Measurements from ENCODE around the gene FAXC.
A peak's percentile ranks its signal among the peaks of the same experiment; 100 is the strongest.
"Not testable (repeated sequence)": the region's sequence is repeated elsewhere in the genome, so short reads cannot be mapped to it uniquely, and the experiment has no call there.

Gene FAXC

GRCh38 chr6:99285881-99286280, 63.6 kb downstream of the FAXC start:
- DNase-seq (ENCODE audit: low spot score), result no peak

GRCh38 chr6:99282479-99283062, 66.9 kb downstream of the FAXC start:
- DNase-seq (ENCODE audit: low spot score), result peak; percentile 40

- no peak for DNase-seq (ENCODE audit: low spot score)
Measured at GRCh38 chr6:99276747-99277146, 72.7 kb downstream of the FAXC start.

- DNase-seq (ENCODE audit: low spot score), result no peak
Measured at GRCh38 chr6:99270826-99271225, 78.6 kb downstream of the FAXC start.

GRCh38 chr6:99270030-99270429, 79.4 kb downstream of the FAXC start:
- no peak for DNase-seq (ENCODE audit: low spot score)

- no peak for DNase-seq (ENCODE audit: low spot score)
Measured at GRCh38 chr6:99269207-99269606, 80.3 kb downstream of the FAXC start.

GRCh38 chr6:99266996-99267395, 82.5 kb downstream of the FAXC start:
- not testable (repeated sequence) for DNase-seq (ENCODE audit: low spot score)

- not testable (repeated sequence) for DNase-seq (ENCODE audit: low spot score)
Measured at GRCh38 chr6:99265447-99265846, 84.0 kb downstream of the FAXC start.

GRCh38 chr6:99254616-99255550, 94.6 kb downstream of the FAXC start:
- DNase-seq (ENCODE audit: low spot score), result no peak

GRCh38 chr6:99253271-99253670, 96.2 kb downstream of the FAXC start:
- no peak for DNase-seq (ENCODE audit: low spot score)

- no peak for DNase-seq (ENCODE audit: low spot score)
Measured at GRCh38 chr6:99252421-99252820, 97.1 kb downstream of the FAXC start.

GRCh38 chr6:99250476-99250875, 99.0 kb downstream of the FAXC start:
- no peak for DNase-seq (ENCODE audit: low spot score)

GRCh38 chr6:99246602-99247001, 102.9 kb downstream of the FAXC start:
- no peak for DNase-seq (ENCODE audit: low spot score)

- DNase-seq (ENCODE audit: low spot score), result peak; percentile 72
Measured at GRCh38 chr6:99241905-99242534, 107.5 kb downstream of the FAXC start.

- no peak for DNase-seq (ENCODE audit: low spot score)
Measured at GRCh38 chr6:99236010-99236409, 113.5 kb downstream of the FAXC start.

GRCh38 chr6:99233219-99233618, 116.3 kb downstream of the FAXC start:
- no peak for DNase-seq (ENCODE audit: low spot score)

GRCh38 chr6:99232056-99232455, 117.4 kb downstream of the FAXC start:
- DNase-seq (ENCODE audit: low spot score), result no peak

GRCh38 chr6:99225172-99225571, 124.3 kb downstream of the FAXC start:
- no peak for DNase-seq (ENCODE audit: low spot score)

Data from D341Med (cell line).